Smooth muscle cell (in vitro differentiated cells): Measurements from ENCODE around the gene ADD2. TPM values are rescaled to one million over a fixed set of nuclear protein-coding genes. Genes with fewer than 3 reads are reported as not detected.

Source experiments
- DNase-seq: peaks from one replicate; lab custom pipeline; 2025; ENCODE audit not compliant: unreplicated experiment; lab: John Stamatoyannopoulos, UW
- H2AFZ ChIP-seq: fragments of 200-600 bp; sonication (generic); 2 replicates; pipeline ENCODE4 v1.6.0; 2016; ENCODE audit warnings: antibody characterized with exemption, low read depth, mild to moderate bottlenecking
- H3F3A ChIP-seq: fragments of 200-600 bp; sonication (generic); 2 replicates; pipeline ENCODE4 v1.6.0; 2017; ENCODE audit warnings: antibody characterized with exemption, low read depth
- H3K27ac ChIP-seq: fragments of 200-600 bp; sonication (generic); 2 replicates; pipeline ENCODE4 v1.5.1; 2016; ENCODE audit warnings: low read depth, mild to moderate bottlenecking
- H3K27me3 ChIP-seq: fragments of 200-600 bp; sonication (generic); 2 replicates; pipeline ENCODE4 v1.6.1; 2016; ENCODE audit warnings: low read depth, mild to moderate bottlenecking
- H3K36me3 ChIP-seq: fragments of 200-600 bp; sonication (generic); 2 replicates; pipeline ENCODE4 v1.5.1; 2016; ENCODE audit warnings: low read depth
- H3K4me1 ChIP-seq: fragments of 200-600 bp; sonication (generic); 2 replicates; pipeline ENCODE4 v1.5.1; 2016; ENCODE audit warnings: low read depth
- H3K4me2 ChIP-seq: fragments of 200-600 bp; sonication (generic); 2 replicates; pipeline ENCODE4 v1.6.0; 2016; ENCODE audit warnings: mild to moderate bottlenecking
- H3K4me3 ChIP-seq: fragments of 200-600 bp; sonication (generic); 2 replicates; pipeline ENCODE4 v1.5.1; 2016; ENCODE audit warnings: mild to moderate bottlenecking
- H3K79me2 ChIP-seq: fragments of 200-600 bp; sonication (generic); 2 replicates; pipeline ENCODE4 v1.6.0; 2016; ENCODE audit warnings: low read depth, mild to moderate bottlenecking
- H3K9ac ChIP-seq: fragments of 200-600 bp; sonication (generic); 2 replicates; pipeline ENCODE4 v1.6.0; 2016; ENCODE audit warnings: low read depth
- H3K9me3 ChIP-seq: fragments of 200-600 bp; sonication (generic); replicated peaks from 2 replicates; pipeline ENCODE4 v1.5.1; 2016; ENCODE audit warnings: low read depth
- H4K20me1 ChIP-seq: fragments of 200-600 bp; sonication (generic); 2 replicates; pipeline ENCODE4 v1.6.0; 2016; ENCODE audit warnings: low read depth
- WGBS: methylation state at CpG from one replicate; pipeline ENCODE4 v1.1.7; 2016; ENCODE audit warnings: low lambda C conversion rate; 5-methylcytosine and 5-hydroxymethylcytosine counted together
- polyA plus RNA-seq: library from polyadenylated mRNA; unstranded; fragments of >200 nt; fragmentation: Nextera tagmentation; extraction: Ambion mirVana; gene quantifications from 2 replicates; pipeline ENCODE4 v1.2.1, GENCODE V29; 2016
- total RNA-seq: library from RNA; depleted of rRNA; stranded (reverse); fragments of >200 nt; gene quantifications from 2 replicates; pipeline ENCODE4 v1.2.3, GENCODE V29; 2014
- TF ChIP-seq, protein P1 (sequence below): fragments of 200-600 bp; sonication (generic); IDR thresholded peaks from 2 replicates; pipeline ENCODE4 v1.5.1; 2017; ENCODE audit warnings: borderline replicate concordance, mild to moderate bottlenecking, antibody characterized with exemption; ENCODE audit not compliant: insufficient read depth, poor library complexity, severe bottlenecking

Gene ADD2
- total and polyA plus RNA-seq, 2 experiments from 2014 or later, result 4.3 to 7.1 TPM

GRCh38 chr2:70777450-70777849, 9.4 kb upstream of the ADD2 start:
- Histone ChIP-seq H4K20me1 (no peaks in the 10 kb centered on the region), H3K36me3 (no peaks in the 10 kb centered on the region), H3K4me1 (peaks cover 8% of the 10 kb centered on the region), H3K79me2 (no peaks in the 10 kb centered on the region), H3K4me3 (no peak overlapping the region), H3F3A (peaks cover 10% of the 10 kb centered on the region), H3K27ac (no peak overlapping the region), H3K4me2 (no peak overlapping the region), H2AFZ (no peak overlapping the region), H3K9me3 (no peaks in the 10 kb centered on the region), H3K27me3 (no peaks in the 10 kb centered on the region), H3K9ac (no peak overlapping the region)
- DNase-seq, result no peak
- 88% methylated on average over 2 of the region's 2 CpGs for WGBS
- TF ChIP-seq, protein P1, sequence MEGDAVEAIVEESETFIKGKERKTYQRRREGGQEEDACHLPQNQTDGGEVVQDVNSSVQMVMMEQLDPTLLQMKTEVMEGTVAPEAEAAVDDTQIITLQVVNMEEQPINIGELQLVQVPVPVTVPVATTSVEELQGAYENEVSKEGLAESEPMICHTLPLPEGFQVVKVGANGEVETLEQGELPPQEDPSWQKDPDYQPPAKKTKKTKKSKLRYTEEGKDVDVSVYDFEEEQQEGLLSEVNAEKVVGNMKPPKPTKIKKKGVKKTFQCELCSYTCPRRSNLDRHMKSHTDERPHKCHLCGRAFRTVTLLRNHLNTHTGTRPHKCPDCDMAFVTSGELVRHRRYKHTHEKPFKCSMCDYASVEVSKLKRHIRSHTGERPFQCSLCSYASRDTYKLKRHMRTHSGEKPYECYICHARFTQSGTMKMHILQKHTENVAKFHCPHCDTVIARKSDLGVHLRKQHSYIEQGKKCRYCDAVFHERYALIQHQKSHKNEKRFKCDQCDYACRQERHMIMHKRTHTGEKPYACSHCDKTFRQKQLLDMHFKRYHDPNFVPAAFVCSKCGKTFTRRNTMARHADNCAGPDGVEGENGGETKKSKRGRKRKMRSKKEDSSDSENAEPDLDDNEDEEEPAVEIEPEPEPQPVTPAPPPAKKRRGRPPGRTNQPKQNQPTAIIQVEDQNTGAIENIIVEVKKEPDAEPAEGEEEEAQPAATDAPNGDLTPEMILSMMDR, result no peak

- Histone ChIP-seq H3F3A (peaks cover 10% of the 10 kb centered on the region), H3K9ac (no peak overlapping the region), H3K4me3 (no peak overlapping the region), H3K36me3 (no peaks in the 10 kb centered on the region), H3K9me3 (no peaks in the 10 kb centered on the region), H3K4me2 (no peak overlapping the region), H3K27ac (no peak overlapping the region), H3K27me3 (no peaks in the 10 kb centered on the region), H3K79me2 (no peaks in the 10 kb centered on the region), H3K4me1 (peaks cover 8% of the 10 kb centered on the region), H4K20me1 (no peaks in the 10 kb centered on the region), H2AFZ (no peak overlapping the region)
- DNase-seq, result no peak
- 94% methylated on average over 3 of the region's 3 CpGs for WGBS
- TF ChIP-seq, protein P1, result no peak
Measured at GRCh38 chr2:70776266-70776665, 8.3 kb upstream of the ADD2 start.

DNA sequence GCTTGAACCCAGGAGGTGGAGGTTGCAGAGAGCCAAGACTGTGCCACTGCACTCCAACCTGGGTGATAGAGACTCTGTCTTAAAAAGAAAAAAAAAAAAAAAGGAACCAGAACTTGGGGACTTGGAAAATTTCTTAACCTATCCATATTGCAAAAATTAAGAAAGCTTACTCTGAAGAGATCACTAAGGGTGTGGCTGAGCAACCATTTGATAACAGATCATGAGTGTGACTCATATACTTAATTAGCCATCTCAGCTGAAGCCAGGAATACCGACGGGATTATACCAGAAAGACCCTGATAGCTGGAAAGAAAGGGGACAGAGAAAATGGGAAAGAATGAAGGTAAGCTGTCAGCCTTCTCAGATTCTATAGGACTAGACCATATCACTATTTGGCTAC, 7.1 kb upstream of the ADD2 start:
- DNase-seq, result no peak
- Histone ChIP-seq H3K79me2 (no peaks in the 10 kb centered on the region), H3K27me3 (no peaks in the 10 kb centered on the region), H3K4me2 (no peak overlapping the region), H3K9me3 (no peaks in the 10 kb centered on the region), H3K9ac (no peak overlapping the region), H3F3A (peaks cover 7% of the 10 kb centered on the region), H2AFZ (no peak overlapping the region), H3K27ac (no peak overlapping the region), H4K20me1 (no peaks in the 10 kb centered on the region), H3K4me3 (no peak overlapping the region), H3K4me1 (peaks cover 8% of the 10 kb centered on the region), H3K36me3 (no peaks in the 10 kb centered on the region)
- WGBS, result 40% methylated on average over 2 of the region's 2 CpGs
- TF ChIP-seq, protein P1, result no peak

GRCh38 chr2:70772486-70773155, 4.6 kb upstream of the ADD2 start:
- no peaks in the 10 kb centered on the region for H4K20me1 ChIP-seq
- no peaks in the 10 kb centered on the region for H3K79me2 ChIP-seq
- H3K27me3 ChIP-seq, result peaks cover 12% of the 10 kb centered on the region
- H3K4me3 ChIP-seq, result no peak overlapping the region
- no peak overlapping the region for H2AFZ ChIP-seq
- TF ChIP-seq, protein P1, result no peak
- H3K9me3 ChIP-seq, result no peaks in the 10 kb centered on the region
- H3K27ac ChIP-seq, result no peak overlapping the region
- no peak overlapping the region for H3K9ac ChIP-seq
- DNase-seq, result no peak
- H3K36me3 ChIP-seq, result no peaks in the 10 kb centered on the region
- 71% methylated on average over 2 of the region's 2 CpGs for WGBS
- no peaks in the 10 kb centered on the region for H3F3A ChIP-seq
- H3K4me1 ChIP-seq, result no peaks in the 10 kb centered on the region
- no peak overlapping the region for H3K4me2 ChIP-seq
